ENCODE data around the gene SELENOO. TPM values are rescaled to one million over a fixed set of nuclear protein-coding genes. Genes with fewer than 3 reads are reported as not detected.
"Not testable (repeated sequence)": the region's sequence is repeated elsewhere in the genome, so short reads cannot be mapped to it uniquely, and the experiment has no call there.

SELENOO gene
- total and polyA plus RNA-seq, 4 donors: 11.6 to 105 (median 17.9) TPM

GRCh38 chr22:50161508-50162390, 39.1 kb upstream of the SELENOO start:
- no peak for ATAC-seq (ENCODE audit: low FRiP score)
- intact Hi-C loops (cut with DNase I): no loop called here
- Histone ChIP-seq H3K9me3 (ENCODE audit: control insufficient read depth, low read length) (no peaks in the 10 kb centered on the region), H3K4me3 (ENCODE audit: low read length in 2 of 2) (no peak overlapping the region), H3K27ac (ENCODE audit: low read depth in 1 of 2, low read length in 2 of 2) (no peak overlapping the region), H3K27me3 (ENCODE audit: control insufficient read depth in 1 of 2, insufficient read depth in 2 of 2, low read length in 1 of 2) (no peaks in the 10 kb centered on the region), H3K36me3 (ENCODE audit: control insufficient read depth in 1 of 2, insufficient read depth in 2 of 2, low read length in 1 of 2) (no peaks in the 10 kb centered on the region), H3K4me1 (ENCODE audit: control insufficient read depth in 1 of 2, insufficient read depth in 2 of 2, low read length in 2 of 2) (no peaks in the 10 kb centered on the region)
- WGBS, 2 donors: 84 to 87% methylated on average over 22 to 23 of the region's 23 CpGs
- no peak for DNase-seq

GRCh38 chr22:50162391-50162956, 38.3 kb upstream of the SELENOO start:
- 85 to 88% methylated on average over 10 of the region's 10 CpGs for WGBS, 2 donors
- ATAC-seq (ENCODE audit: low FRiP score) (no peak), DNase-seq (no peak)
- Histone ChIP-seq H3K36me3 (ENCODE audit: control insufficient read depth in 1 of 2, insufficient read depth in 2 of 2, low read length in 1 of 2) (no peaks in the 10 kb centered on the region), H3K4me1 (ENCODE audit: control insufficient read depth in 1 of 2, insufficient read depth in 2 of 2, low read length in 2 of 2) (no peaks in the 10 kb centered on the region), H3K27me3 (ENCODE audit: control insufficient read depth in 1 of 2, insufficient read depth in 2 of 2, low read length in 1 of 2) (no peaks in the 10 kb centered on the region), H3K9me3 (ENCODE audit: control insufficient read depth, low read length) (no peaks in the 10 kb centered on the region), H3K4me3 (ENCODE audit: low read length in 2 of 2) (no peak overlapping the region), H3K27ac (ENCODE audit: low read depth in 1 of 2, low read length in 2 of 2) (no peak overlapping the region)
- intact Hi-C loops (cut with DNase I): no loop called here

GRCh38 chr22:50165436-50166123, 35.2 kb upstream of the SELENOO start:
- no peaks in the 10 kb centered on the region for H3K36me3 ChIP-seq (ENCODE audit: control insufficient read depth in 1 of 2, insufficient read depth in 2 of 2, low read length in 1 of 2)
- WGBS, 2 donors: 96 to 97% methylated on average over 28 of the region's 28 CpGs

GRCh38 chr22:50167689-50168489, 32.9 kb upstream of the SELENOO start:
- Histone ChIP-seq H3K4me1 (ENCODE audit: control insufficient read depth in 1 of 2, insufficient read depth in 2 of 2, low read length in 2 of 2) (no peaks in the 10 kb centered on the region), H3K9me3 (ENCODE audit: control insufficient read depth, low read length) (no peaks in the 10 kb centered on the region), H3K27ac (ENCODE audit: low read depth in 1 of 2, low read length in 2 of 2) (no peak overlapping the region), H3K4me3 (ENCODE audit: low read length in 2 of 2) (no peak overlapping the region), H3K36me3 (ENCODE audit: control insufficient read depth in 1 of 2, insufficient read depth in 2 of 2, low read length in 1 of 2) (no peaks in the 10 kb centered on the region), H3K27me3 (ENCODE audit: control insufficient read depth in 1 of 2, insufficient read depth in 2 of 2, low read length in 1 of 2) (no peaks in the 10 kb centered on the region)
- intact Hi-C loops (cut with DNase I): no loop called here
- WGBS, 2 donors: 72 to 85% methylated on average over 11 of the region's 11 CpGs
- ATAC-seq (ENCODE audit: low FRiP score) (no peak), DNase-seq (peak in 1 of 2 donors; percentile 40)

More at GRCh38 chr22:50165436-50166123, 35.2 kb upstream of the SELENOO start:
- intact Hi-C loops (cut with DNase I): no loop called here
- Histone ChIP-seq H3K27me3 (ENCODE audit: control insufficient read depth in 1 of 2, insufficient read depth in 2 of 2, low read length in 1 of 2) (no peaks in the 10 kb centered on the region), H3K4me1 (ENCODE audit: control insufficient read depth in 1 of 2, insufficient read depth in 2 of 2, low read length in 2 of 2) (no peaks in the 10 kb centered on the region), H3K9me3 (ENCODE audit: control insufficient read depth, low read length) (no peaks in the 10 kb centered on the region), H3K4me3 (ENCODE audit: low read length in 2 of 2) (no peak overlapping the region), H3K27ac (ENCODE audit: low read depth in 1 of 2, low read length in 2 of 2) (no peak overlapping the region)
- DNase-seq (no peak), ATAC-seq (ENCODE audit: low FRiP score) (no peak)

- H3K4me3 ChIP-seq (ENCODE audit: low read length in 2 of 2); H3K27me3 ChIP-seq (ENCODE audit: control insufficient read depth in 1 of 2, insufficient read depth in 2 of 2, low read length in 1 of 2); intact Hi-C loops (cut with DNase I); H3K9me3 ChIP-seq (ENCODE audit: control insufficient read depth, low read length); ATAC-seq (ENCODE audit: low FRiP score); H3K4me1 ChIP-seq (ENCODE audit: control insufficient read depth in 1 of 2, insufficient read depth in 2 of 2, low read length in 2 of 2); DNase-seq; H3K36me3 ChIP-seq (ENCODE audit: control insufficient read depth in 1 of 2, insufficient read depth in 2 of 2, low read length in 1 of 2); H3K27ac ChIP-seq (ENCODE audit: low read depth in 1 of 2, low read length in 2 of 2): not testable (repeated sequence)
- 92% methylated on average over 5 of the region's 5 CpGs for WGBS, 2 donors
Measured at GRCh38 chr22:50168490-50169180, 32.2 kb upstream of the SELENOO start.

- DNase-seq (peak in 1 of 2 donors; percentile 46), ATAC-seq (ENCODE audit: low FRiP score) (no peak)
- Histone ChIP-seq H3K4me3 (ENCODE audit: low read length in 2 of 2) (peak overlapping the region in 1 of 2 donors; percentile 59), H3K9me3 (ENCODE audit: control insufficient read depth, low read length) (no peaks in the 10 kb centered on the region), H3K36me3 (ENCODE audit: control insufficient read depth in 1 of 2, insufficient read depth in 2 of 2, low read length in 1 of 2) (no peaks in the 10 kb centered on the region), H3K27ac (ENCODE audit: low read depth in 1 of 2, low read length in 2 of 2) (no peak overlapping the region), H3K27me3 (ENCODE audit: control insufficient read depth in 1 of 2, insufficient read depth in 2 of 2, low read length in 1 of 2) (no peaks in the 10 kb centered on the region), H3K4me1 (ENCODE audit: control insufficient read depth in 1 of 2, insufficient read depth in 2 of 2, low read length in 2 of 2) (no peaks in the 10 kb centered on the region)
- 11 to 14% methylated on average over 29 to 36 of the region's 36 CpGs for WGBS, 2 donors
- intact Hi-C loops (cut with DNase I): no loop called here
Measured at GRCh38 chr22:50169181-50169759, 31.5 kb upstream of the SELENOO start.

GRCh38 chr22:50169774-50170341, 31.0 kb upstream of the SELENOO start:
- Histone ChIP-seq H3K4me3 (ENCODE audit: low read length in 2 of 2) (peak overlapping the region; percentile 57 to 59), H3K9me3 (ENCODE audit: control insufficient read depth, low read length) (no peaks in the 10 kb centered on the region), H3K36me3 (ENCODE audit: control insufficient read depth in 1 of 2, insufficient read depth in 2 of 2, low read length in 1 of 2) (no peaks in the 10 kb centered on the region), H3K27me3 (ENCODE audit: control insufficient read depth in 1 of 2, insufficient read depth in 2 of 2, low read length in 1 of 2) (no peaks in the 10 kb centered on the region), H3K27ac (ENCODE audit: low read depth in 1 of 2, low read length in 2 of 2) (no peak overlapping the region), H3K4me1 (ENCODE audit: control insufficient read depth in 1 of 2, insufficient read depth in 2 of 2, low read length in 2 of 2) (no peaks in the 10 kb centered on the region)
- intact Hi-C loops (cut with DNase I): no loop called here
- 0 to 1% methylated on average over 19 to 70 of the region's 70 CpGs for WGBS, 2 donors
- peak in 1 of 2 donors; percentile 52 for DNase-seq
- ATAC-seq (ENCODE audit: low FRiP score): peak; percentile 8
